Osteoblast (primary cell): ENCODE data around the gene GTF2IRD1. TPM values are rescaled to one million over a fixed set of nuclear protein-coding genes. Genes with fewer than 3 reads are reported as not detected.

Experiments
- DNase-seq: peaks from one replicate; pipeline ENCODE4 v3.0.0; 2011; ENCODE audit warnings: low spot score, mixed read lengths; ENCODE audit not compliant: insufficient read length; ENCODE audit errors: missing footprints
- H2AFZ ChIP-seq: 2 replicates; pipeline ENCODE4 v1.6.0; 2011; ENCODE audit warnings: mild to moderate bottlenecking, low read length
- H3K27ac ChIP-seq: 2 replicates; pipeline ENCODE4 v1.5.1; 2011; ENCODE audit warnings: mild to moderate bottlenecking, low read depth, low read length, moderate library complexity
- H3K27me3 ChIP-seq: 2 replicates; pipeline ENCODE4 v1.6.0; 2012; ENCODE audit warnings: mild to moderate bottlenecking, control low read depth, inconsistent platforms, low read length, moderate library complexity; ENCODE audit not compliant: insufficient read depth
- H3K36me3 ChIP-seq: 2 replicates; pipeline ENCODE4 v1.5.1; 2011; ENCODE audit warnings: mild to moderate bottlenecking, low read length, control low read depth, moderate library complexity; ENCODE audit not compliant: insufficient read depth
- H3K4me1 ChIP-seq: 2 replicates; pipeline ENCODE4 v1.5.1; 2011; ENCODE audit warnings: mild to moderate bottlenecking, low read length, control low read depth, moderate library complexity; ENCODE audit not compliant: insufficient read depth
- H3K4me2 ChIP-seq: 2 replicates; pipeline ENCODE4 v1.6.0; 2011; ENCODE audit warnings: mild to moderate bottlenecking, low read length; ENCODE audit not compliant: insufficient read depth
- H3K4me3 ChIP-seq: fragments of 200-600 bp; sonication (generic); 3 replicates; pipeline ENCODE4 v1.5.1; 2012; ENCODE audit warnings: mild to moderate bottlenecking, low read length, inconsistent platforms; ENCODE audit not compliant: insufficient read depth
- H3K79me2 ChIP-seq: 2 replicates; pipeline ENCODE4 v1.6.0; 2012; ENCODE audit warnings: mild to moderate bottlenecking, low read length, control low read depth, inconsistent platforms; ENCODE audit not compliant: insufficient read depth
- H3K9me3 ChIP-seq: 2 replicates; pipeline ENCODE4 v1.5.1; 2011; ENCODE audit warnings: low read depth, low read length, control low read depth
- H4K20me1 ChIP-seq: 2 replicates; pipeline ENCODE4 v1.6.0; 2012; ENCODE audit warnings: mild to moderate bottlenecking, low read length, control low read depth; ENCODE audit not compliant: insufficient read depth
- CTCF ChIP-seq: IDR thresholded peaks from 2 replicates; pipeline ENCODE4 v1.5.1; 2011; ENCODE audit warnings: mild to moderate bottlenecking, low read depth, low read length, moderate library complexity; ENCODE audit errors: extremely low read depth
- total RNA-seq: library from RNA; depleted of rRNA; stranded (reverse); fragments of >200 nt; gene quantifications from 2 replicates; pipeline ENCODE4 v1.2.3, GENCODE V29; 2012

Gene GTF2IRD1
- total RNA-seq, 1 donor: 15.9 TPM

GRCh38 chr7:74455928-74456327 lies 2.2 kb downstream of the GTF2IRD1 start:
- peak overlapping the region; percentile 79 for H3K4me3 ChIP-seq
- peaks cover 11% of the 10 kb centered on the region for H4K20me1 ChIP-seq
- H3K4me1 ChIP-seq: peaks cover 27% of the 10 kb centered on the region
- no peak overlapping the region for H2AFZ ChIP-seq
- peaks cover 78% of the 10 kb centered on the region for H3K79me2 ChIP-seq
- no peaks in the 10 kb centered on the region for H3K36me3 ChIP-seq
- DNase-seq: peak; percentile 84
- no peaks in the 10 kb centered on the region for H3K9me3 ChIP-seq
- TF ChIP-seq CTCF: no peak
- peak overlapping the region; percentile 86 for H3K27ac ChIP-seq
- H3K4me2 ChIP-seq: peak overlapping the region; percentile 83
- H3K27me3 ChIP-seq: no peaks in the 10 kb centered on the region

DNA sequence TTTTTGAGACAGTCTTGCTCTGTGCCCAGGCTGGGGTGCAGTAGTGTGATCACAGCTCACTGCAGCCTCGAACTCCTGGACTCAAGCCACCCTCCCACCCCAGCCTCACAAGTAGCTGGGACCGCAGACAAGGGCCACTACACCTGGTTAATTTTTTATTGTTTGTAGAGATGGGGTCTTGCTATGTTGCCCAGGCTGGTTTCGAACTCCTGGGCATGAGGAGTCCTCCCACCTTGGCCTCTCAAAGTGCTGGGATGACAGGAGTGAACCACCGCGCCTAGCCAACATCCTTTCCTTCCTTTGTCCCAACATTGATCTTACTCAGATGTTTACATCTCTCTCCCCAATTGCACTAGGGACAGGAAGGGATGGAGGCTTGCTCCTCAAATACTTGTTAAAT lies 3.3 kb downstream of the GTF2IRD1 start:
- Histone ChIP-seq H3K9me3 (no peaks in the 10 kb centered on the region), H3K27ac (no peak overlapping the region), H3K36me3 (no peaks in the 10 kb centered on the region), H4K20me1 (peaks cover 15% of the 10 kb centered on the region), H3K4me1 (peaks cover 19% of the 10 kb centered on the region), H3K27me3 (no peaks in the 10 kb centered on the region), H3K4me2 (no peak overlapping the region), H3K79me2 (peaks cover 87% of the 10 kb centered on the region), H2AFZ (no peak overlapping the region), H3K4me3 (no peak overlapping the region)
- no peak for TF ChIP-seq CTCF
- no peak for DNase-seq

DNA sequence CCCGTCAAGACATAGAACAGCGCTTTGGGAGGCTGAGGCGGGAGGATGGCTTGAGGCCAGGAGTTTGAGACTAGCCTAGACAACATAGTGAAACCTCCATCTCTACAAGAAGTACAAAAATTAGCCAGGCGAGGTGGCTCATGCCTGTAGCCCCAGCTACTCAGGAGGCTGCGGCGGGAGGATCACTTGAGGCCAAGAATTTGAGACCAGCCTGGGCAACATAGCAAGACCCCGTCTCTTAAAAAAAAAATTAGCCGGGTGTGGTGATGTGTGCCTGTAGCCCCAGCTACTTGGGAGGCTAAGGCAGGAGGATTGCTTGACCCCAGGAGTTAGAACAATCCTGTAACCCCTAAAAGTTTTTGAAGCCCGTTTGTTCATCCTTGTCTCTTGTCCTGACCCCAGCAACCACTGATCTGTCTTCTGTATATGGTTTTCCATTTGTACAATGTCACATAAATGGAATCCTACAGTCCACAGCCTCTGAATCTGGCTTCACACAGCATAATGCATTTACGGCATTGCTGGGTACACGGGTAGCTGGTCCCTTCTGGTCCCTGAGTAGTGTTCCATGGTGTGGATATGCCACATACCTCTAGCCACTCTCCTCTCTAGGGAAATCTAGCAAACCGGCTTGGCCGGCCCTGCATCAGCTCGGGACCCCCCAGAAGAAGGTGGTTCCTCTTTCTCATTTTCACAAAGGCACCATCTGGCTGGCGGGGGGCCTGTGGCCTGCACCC lies 8.4 kb downstream of the GTF2IRD1 start:
- peaks cover 3% of the 10 kb centered on the region for H3K36me3 ChIP-seq
- no peak overlapping the region for H3K4me3 ChIP-seq
- no peaks in the 10 kb centered on the region for H3K4me1 ChIP-seq
- H3K9me3 ChIP-seq: no peaks in the 10 kb centered on the region
- no peak for TF ChIP-seq CTCF
- no peak for DNase-seq
- peaks cover 93% of the 10 kb centered on the region for H3K79me2 ChIP-seq
- H3K27me3 ChIP-seq: no peaks in the 10 kb centered on the region
- H3K4me2 ChIP-seq: no peak overlapping the region
- peaks cover 37% of the 10 kb centered on the region for H4K20me1 ChIP-seq
- no peak overlapping the region for H2AFZ ChIP-seq
- no peak overlapping the region for H3K27ac ChIP-seq

GRCh38 chr7:74462707-74463100 lies 9.0 kb downstream of the GTF2IRD1 start:
- no peak for DNase-seq
- H3K27me3 ChIP-seq: no peaks in the 10 kb centered on the region
- H4K20me1 ChIP-seq: peaks cover 34% of the 10 kb centered on the region
- no peak for TF ChIP-seq CTCF
- H3K4me2 ChIP-seq: no peak overlapping the region
- no peak overlapping the region for H2AFZ ChIP-seq
- H3K79me2 ChIP-seq: peaks cover 90% of the 10 kb centered on the region
- H3K4me1 ChIP-seq: no peaks in the 10 kb centered on the region
- H3K36me3 ChIP-seq: peaks cover 3% of the 10 kb centered on the region
- H3K4me3 ChIP-seq: no peak overlapping the region
- no peak overlapping the region for H3K27ac ChIP-seq
- no peaks in the 10 kb centered on the region for H3K9me3 ChIP-seq
